IMR-90 (cell line): ENCODE data around the gene NNT. TPM values are rescaled to one million over a fixed set of nuclear protein-coding genes. Genes with fewer than 3 reads are reported as not detected.

Experiments used
- ATAC-seq: fragments of 200-7000 bp; cut with Tn5 transposase; 2 replicates; pipeline ENCODE4 v1.9.1; 2020; ENCODE audit warnings: low read depth, mild to moderate bottlenecking, moderate library complexity
- BruUV-seq: library from RNA; stranded (reverse); fragments of 400-500 nt; replicated peaks from 2 replicates; lab custom pipeline; 2021; lab: Mats Ljungman, UMichigan
- CTCF ChIA-PET: fragments of 300-600 bp; formaldehyde crosslinking; extraction: SDS; loops from one replicate; lab custom pipeline; 2021; ENCODE audit warnings: antibody characterized with exemption; lab: Yijun Ruan, JAX
- POLR2A ChIA-PET: fragments of 300-600 bp; sonication (Branson Sonifier 250); formaldehyde crosslinking; loops from one replicate; lab custom pipeline; 2022; ENCODE audit warnings: antibody characterized with exemption; ENCODE audit not compliant: unreplicated experiment; lab: Charles Lee
- DNase-seq: peaks from one replicate; pipeline ENCODE4 v3.0.0; 2013
- H2AFZ ChIP-seq: replicated peaks from 2 replicates; pipeline ENCODE3; 2013; ENCODE audit warnings: low read length, mild to moderate bottlenecking; ENCODE audit not compliant: poor library complexity
- H2AK5ac ChIP-seq: 2 replicates; pipeline ENCODE4 v1.6.1; 2013; ENCODE audit warnings: low read depth, low read length, inconsistent platforms
- H2AK9ac ChIP-seq: replicated peaks from 2 replicates; pipeline ENCODE3; 2013; ENCODE audit warnings: mild to moderate bottlenecking, low read depth, low read length, moderate library complexity; ENCODE audit not compliant: poor library complexity
- H2BK120ac ChIP-seq: 2 replicates; pipeline ENCODE4 v1.6.1; 2013; ENCODE audit warnings: low read depth, low read length, inconsistent platforms
- H2BK15ac ChIP-seq: 3 replicates; pipeline ENCODE4 v1.6.1; 2013; ENCODE audit warnings: low read depth, low read length, inconsistent platforms
- H2BK20ac ChIP-seq: 2 replicates; pipeline ENCODE4 v1.6.1; 2013; ENCODE audit warnings: low read depth, mild to moderate bottlenecking, inconsistent platforms, low read length, moderate library complexity
- H2BK5ac ChIP-seq: 2 replicates; pipeline ENCODE4 v1.6.1; 2013; ENCODE audit warnings: mild to moderate bottlenecking, low read depth, low read length, inconsistent platforms; ENCODE audit not compliant: poor library complexity, severe bottlenecking
- H3K14ac ChIP-seq: replicated peaks from 2 replicates; pipeline ENCODE4 v1.6.1; 2013; ENCODE audit warnings: low read depth, low read length, inconsistent platforms
- H3K18ac ChIP-seq: 2 replicates; pipeline ENCODE4 v1.6.1; 2013; ENCODE audit warnings: low read depth, low read length, control low read depth
- H3K23ac ChIP-seq: 2 replicates; pipeline ENCODE4 v1.6.1; 2013; ENCODE audit warnings: low read depth, low read length, inconsistent platforms
- H3K27ac ChIP-seq: 2 replicates; pipeline ENCODE4 v1.5.1; 2013; ENCODE audit warnings: mild to moderate bottlenecking, control low read depth, low read length; ENCODE audit not compliant: insufficient read depth
- H3K27me3 ChIP-seq: 2 replicates; pipeline ENCODE4 v1.6.1; 2013; ENCODE audit warnings: low read length; ENCODE audit not compliant: control insufficient read depth, insufficient read depth
- H3K36me3 ChIP-seq: 2 replicates; pipeline ENCODE4 v1.6.1; 2013; ENCODE audit warnings: low read length, mixed read lengths; ENCODE audit not compliant: control insufficient read depth, insufficient read depth
- H3K4ac ChIP-seq: 2 replicates; pipeline ENCODE4 v1.6.1; 2013; ENCODE audit warnings: low read depth, low read length, inconsistent platforms
- H3K4me1 ChIP-seq: 2 replicates; pipeline ENCODE4 v1.6.1; 2013; ENCODE audit warnings: low read length, mixed read lengths; ENCODE audit not compliant: control insufficient read depth, insufficient read depth
- H3K4me2 ChIP-seq: 2 replicates; pipeline ENCODE4 v1.6.1; 2013; ENCODE audit warnings: low read depth, mild to moderate bottlenecking, control low read depth, low read length, moderate library complexity
- H3K4me3 ChIP-seq: 2 replicates; pipeline ENCODE4 v1.5.1; 2013; ENCODE audit warnings: low read depth, mild to moderate bottlenecking, control low read depth, low read length, moderate library complexity; ENCODE audit not compliant: insufficient read depth
- H3K56ac ChIP-seq: 2 replicates; pipeline ENCODE4 v1.6.1; 2013; ENCODE audit warnings: low read length, inconsistent platforms; ENCODE audit not compliant: insufficient read depth; ENCODE audit errors: extremely low read depth
- H3K79me1 ChIP-seq, 2 experiments: 2 replicates each; pipeline ENCODE4 v1.6.1; 2013; ENCODE audit warnings: low read length in 2 of 2, inconsistent platforms in 1 of 2, low read depth in 1 of 2
- H3K9ac ChIP-seq: 2 replicates; pipeline ENCODE4 v1.6.1; 2013; ENCODE audit warnings: low read depth, low read length, control low read depth
- H3K9me1 ChIP-seq: 2 replicates; pipeline ENCODE4 v1.6.1; 2013; ENCODE audit warnings: low read length, inconsistent platforms; ENCODE audit not compliant: insufficient read depth
- H3K9me3 ChIP-seq: 2 replicates; pipeline ENCODE4 v1.6.1; 2013; ENCODE audit warnings: low read length; ENCODE audit not compliant: control insufficient read depth, insufficient read depth
- H4K20me1 ChIP-seq: 2 replicates; pipeline ENCODE4 v1.6.1; 2013; ENCODE audit warnings: low read length, inconsistent platforms; ENCODE audit not compliant: insufficient read depth
- H4K5ac ChIP-seq: 2 replicates; pipeline ENCODE4 v1.6.1; 2013; ENCODE audit warnings: mild to moderate bottlenecking, low read depth, low read length, control low read depth
- H4K8ac ChIP-seq, 2 experiments: 2 replicates each; pipeline ENCODE4 v1.6.1; 2013; ENCODE audit warnings: low read depth in 2 of 2, low read length in 2 of 2, control low read depth in 1 of 2, inconsistent platforms in 1 of 2
- H4K91ac ChIP-seq: 2 replicates; pipeline ENCODE4 v1.6.1; 2013; ENCODE audit warnings: low read depth, low read length, inconsistent platforms; ENCODE audit not compliant: insufficient read depth
- BHLHE40 ChIP-seq: fragments of 150-350 bp; IDR thresholded peaks from 2 replicates; pipeline ENCODE4 v1.6.1; 2016; ENCODE audit warnings: mild to moderate bottlenecking, low read depth, low read length
- CEBPB ChIP-seq: IDR thresholded peaks from 2 replicates; pipeline ENCODE4 v1.6.1; 2012; ENCODE audit warnings: low read depth, low read length, improper control_type of control experiment
- CHD1 ChIP-seq: IDR thresholded peaks from 2 replicates; pipeline ENCODE4 v1.6.1; 2012; ENCODE audit warnings: low read depth, low read length, improper control_type of control experiment
- FOS ChIP-seq: fragments of 150-350 bp; IDR thresholded peaks from 2 replicates; pipeline ENCODE4 v1.6.1; 2016; ENCODE audit warnings: low read depth, low read length
- MAFK ChIP-seq: IDR thresholded peaks from 2 replicates; pipeline ENCODE4 v1.6.1; 2012; ENCODE audit warnings: low read depth, low read length, improper control_type of control experiment
- MAZ ChIP-seq: IDR thresholded peaks from 2 replicates; pipeline ENCODE4 v1.6.1; 2012; ENCODE audit warnings: low read depth, mild to moderate bottlenecking, low read length, improper control_type of control experiment, moderate library complexity, borderline replicate concordance
- MXI1 ChIP-seq: IDR thresholded peaks from 2 replicates; pipeline ENCODE4 v1.6.1; 2012; ENCODE audit warnings: low read depth, mild to moderate bottlenecking, low read length, moderate library complexity, borderline replicate concordance
- NFE2L2 ChIP-seq: fragments of 150-350 bp; IDR thresholded peaks from 2 replicates; pipeline ENCODE4 v1.6.1; 2016; ENCODE audit warnings: low read depth, mild to moderate bottlenecking, low read length
- POLR2A ChIP-seq: IDR thresholded peaks from 2 replicates; pipeline ENCODE4 v1.6.1; 2012; ENCODE audit warnings: mild to moderate bottlenecking, low read depth, low read length
- RAD21 ChIP-seq: IDR thresholded peaks from 2 replicates; pipeline ENCODE4 v1.6.1; 2012; ENCODE audit warnings: low read length, improper control_type of control experiment
- RCOR1 ChIP-seq: IDR thresholded peaks from 2 replicates; pipeline ENCODE4 v1.6.1; 2012; ENCODE audit warnings: mild to moderate bottlenecking, low read length, improper control_type of control experiment; ENCODE audit not compliant: insufficient replicate concordance
- RFX5 ChIP-seq: IDR thresholded peaks from 2 replicates; pipeline ENCODE4 v1.8.0; 2012; ENCODE audit warnings: low read depth, mild to moderate bottlenecking, low read length, moderate library complexity
- SMC3 ChIP-seq: fragments of 150-350 bp; IDR thresholded peaks from 2 replicates; pipeline ENCODE4 v1.6.1; 2016; ENCODE audit warnings: low read depth, mild to moderate bottlenecking, antibody characterized with exemption, low read length, moderate library complexity
- USF2 ChIP-seq: fragments of 150-350 bp; IDR thresholded peaks from 2 replicates; pipeline ENCODE4 v1.6.1; 2017; ENCODE audit warnings: mild to moderate bottlenecking, antibody characterized with exemption, low read length, low read depth
- WGBS, 2 experiments: methylation state at CpG; one replicate each; pipeline versions ENCODE4 v1.1.5 to v1.1.7; 2013; ENCODE audit warnings: missing lambda C conversion rate in 2 of 2; ENCODE audit not compliant: insufficient read length in 1 of 2; ENCODE audit errors: extremely low coverage in 2 of 2; 5-methylcytosine and 5-hydroxymethylcytosine counted together
- dilution Hi-C: fragments of 300-500 bp; cut with HindIII; formaldehyde crosslinking; loops from one replicate; pipeline ENCODE4 v1.14.3; 2018; ENCODE audit warnings: low sequenced_read_pairs; ENCODE audit not compliant: unreplicated experiment
- in situ Hi-C: fragments of 300-500 bp; cut with MboI; formaldehyde crosslinking; loops from 3 replicates; pipeline ENCODE4 v1.14.3; 2019; ENCODE audit warnings: low sequenced_read_pairs, inconsistent platforms, mixed read lengths
- intact Hi-C: fragments of 100-400 bp; cut with micrococcal nuclease; formaldehyde crosslinking; loops from 2 replicates; pipeline ENCODE4 v1.10.0; 2022
- polyA plus RNA-seq, 3 experiments: library from polyadenylated mRNA; depleted of rRNA; stranded (reverse); fragments of >200 nt; gene quantifications; 2 replicates each; pipeline ENCODE4 v1.2.3, GENCODE V29; 2012; ENCODE audit warnings: low replicate concordance in 1 of 3
- total RNA-seq: library from RNA; depleted of rRNA; stranded (reverse); fragments of >200 nt; gene quantifications from 2 replicates; pipeline ENCODE4 v1.2.3, GENCODE V29; 2012
- TF ChIP-seq, protein P1 (sequence below): conservative IDR thresholded peaks from 2 replicates; pipeline ENCODE4 v1.5.1; 2012; ENCODE audit warnings: mild to moderate bottlenecking, low read depth, low read length, improper control_type of control experiment
- TF ChIP-seq, protein P2 (sequence below): fragments of 150-350 bp; IDR thresholded peaks from 2 replicates; pipeline ENCODE4 v1.6.1; 2016; ENCODE audit warnings: low read depth, mild to moderate bottlenecking, low read length, moderate library complexity, borderline replicate concordance

NNT gene
- total and polyA plus RNA-seq, 2 of the 4 experiments (the other 2 are of a cell fraction), result 23.1 to 57.2 TPM

DNA sequence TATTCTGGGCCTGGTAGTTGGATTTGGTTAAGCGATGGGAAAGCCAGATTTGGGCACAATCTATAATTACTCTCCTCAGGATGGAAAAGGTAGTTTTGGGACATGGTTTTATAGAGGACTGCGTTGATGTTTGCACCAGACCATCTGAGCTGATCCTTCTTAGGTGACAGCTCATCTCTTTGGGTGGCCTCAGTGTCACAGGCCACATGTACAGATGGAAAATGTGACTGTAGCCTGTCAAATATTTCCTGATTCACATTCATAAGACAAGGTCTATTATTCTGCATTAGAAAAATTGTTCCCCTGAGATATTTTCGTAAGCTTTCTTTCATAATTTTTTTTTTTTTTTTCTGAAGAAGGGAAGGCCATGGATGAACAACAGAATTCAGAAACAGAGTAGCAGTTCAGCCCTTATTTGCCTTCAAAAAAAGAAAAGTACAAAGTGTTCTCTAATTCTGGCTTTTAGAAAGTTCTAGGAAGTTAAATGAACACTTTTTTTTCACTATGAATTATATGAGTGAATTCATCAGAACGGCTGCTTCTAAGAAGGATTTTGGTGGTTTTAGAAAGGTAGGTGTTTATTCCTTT lies 81.0 kb downstream of the NNT start:
- dilution Hi-C loops, result no loop called here
- H2BK5ac ChIP-seq, result no peak overlapping the region
- no TSS peak for BruUV-seq
- peak overlapping the region; percentile 52; the same call in 1 of the 2 replicates for H3K18ac ChIP-seq
- no peak overlapping the region for H4K8ac ChIP-seq
- H3K4me1 ChIP-seq, result 0 out of 2 replicates have a peak, but pooled peaks cover 2% of the 10 kb centered on the region
- no peak overlapping the region for H3K27ac ChIP-seq
- no peak overlapping the region for H3K4ac ChIP-seq
- H3K23ac ChIP-seq, result no peak overlapping the region
- no peak overlapping the region for H2AFZ ChIP-seq
- no peak for TF ChIP-seq MAFK
- no peak for TF ChIP-seq USF2
- no peak for TF ChIP-seq CEBPB
- TF ChIP-seq MXI1, result no peak
- TF ChIP-seq, protein P1, sequence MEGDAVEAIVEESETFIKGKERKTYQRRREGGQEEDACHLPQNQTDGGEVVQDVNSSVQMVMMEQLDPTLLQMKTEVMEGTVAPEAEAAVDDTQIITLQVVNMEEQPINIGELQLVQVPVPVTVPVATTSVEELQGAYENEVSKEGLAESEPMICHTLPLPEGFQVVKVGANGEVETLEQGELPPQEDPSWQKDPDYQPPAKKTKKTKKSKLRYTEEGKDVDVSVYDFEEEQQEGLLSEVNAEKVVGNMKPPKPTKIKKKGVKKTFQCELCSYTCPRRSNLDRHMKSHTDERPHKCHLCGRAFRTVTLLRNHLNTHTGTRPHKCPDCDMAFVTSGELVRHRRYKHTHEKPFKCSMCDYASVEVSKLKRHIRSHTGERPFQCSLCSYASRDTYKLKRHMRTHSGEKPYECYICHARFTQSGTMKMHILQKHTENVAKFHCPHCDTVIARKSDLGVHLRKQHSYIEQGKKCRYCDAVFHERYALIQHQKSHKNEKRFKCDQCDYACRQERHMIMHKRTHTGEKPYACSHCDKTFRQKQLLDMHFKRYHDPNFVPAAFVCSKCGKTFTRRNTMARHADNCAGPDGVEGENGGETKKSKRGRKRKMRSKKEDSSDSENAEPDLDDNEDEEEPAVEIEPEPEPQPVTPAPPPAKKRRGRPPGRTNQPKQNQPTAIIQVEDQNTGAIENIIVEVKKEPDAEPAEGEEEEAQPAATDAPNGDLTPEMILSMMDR, result no peak
- no peak for TF ChIP-seq BHLHE40
- no peak for TF ChIP-seq MAZ
- TF ChIP-seq NFE2L2, result no peak
- no peak for TF ChIP-seq RAD21
- no peak for TF ChIP-seq RFX5
- no peak for TF ChIP-seq CHD1
- no peak for TF ChIP-seq SMC3
- no peak for TF ChIP-seq POLR2A
- TF ChIP-seq FOS, result no peak
- TF ChIP-seq RCOR1, result no peak
- TF ChIP-seq, protein P2, sequence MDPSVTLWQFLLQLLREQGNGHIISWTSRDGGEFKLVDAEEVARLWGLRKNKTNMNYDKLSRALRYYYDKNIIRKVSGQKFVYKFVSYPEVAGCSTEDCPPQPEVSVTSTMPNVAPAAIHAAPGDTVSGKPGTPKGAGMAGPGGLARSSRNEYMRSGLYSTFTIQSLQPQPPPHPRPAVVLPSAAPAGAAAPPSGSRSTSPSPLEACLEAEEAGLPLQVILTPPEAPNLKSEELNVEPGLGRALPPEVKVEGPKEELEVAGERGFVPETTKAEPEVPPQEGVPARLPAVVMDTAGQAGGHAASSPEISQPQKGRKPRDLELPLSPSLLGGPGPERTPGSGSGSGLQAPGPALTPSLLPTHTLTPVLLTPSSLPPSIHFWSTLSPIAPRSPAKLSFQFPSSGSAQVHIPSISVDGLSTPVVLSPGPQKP, result no peak
- no peaks in the 10 kb centered on the region for H3K27me3 ChIP-seq
- H2BK20ac ChIP-seq, result no peak overlapping the region; the same call in 1 of the 2 replicates
- peaks cover 0 to 3% of the 10 kb centered on the region in 2 experiments; a peak in 1 of 4 replicates for H3K79me1 ChIP-seq
- in situ Hi-C loops, result no loop called here
- intact Hi-C loops, result no loop called here
- H3K4me3 ChIP-seq, result no peak overlapping the region
- H4K20me1 ChIP-seq, result no peaks in the 10 kb centered on the region
- no peak overlapping the region for H4K91ac ChIP-seq
- H2AK5ac ChIP-seq, result no peak overlapping the region
- H2AK9ac ChIP-seq, result no peak overlapping the region
- peak overlapping the region; percentile 77; the same call in 1 of the 2 replicates for H4K5ac ChIP-seq
- no peaks in the 10 kb centered on the region for H3K9me1 ChIP-seq
- H2BK120ac ChIP-seq, result no peak overlapping the region
- no CpG with 5 or more reads among the region's 4 CpGs for WGBS, 2 experiments
- peaks cover 3% of the 10 kb centered on the region; the same call in 1 of the 2 replicates for H3K36me3 ChIP-seq
- no peak for DNase-seq
- H3K9ac ChIP-seq, result no peak overlapping the region
- no peak overlapping the region for H3K56ac ChIP-seq
- CTCF ChIA-PET, result interaction anchor here (0.8 kb wide), 1 partner anchor 13 kb away, joined by 3 read pairs; no protein-coding TSS in a partner anchor
- no peak overlapping the region for H3K4me2 ChIP-seq
- POLR2A ChIA-PET, result no interaction called here
- no peak for ATAC-seq
- no peak overlapping the region for H3K14ac ChIP-seq
- no peaks in the 10 kb centered on the region for H3K9me3 ChIP-seq
- H2BK15ac ChIP-seq, result no peak overlapping the region
